Astrocyte (in vitro differentiated cells and primary cell): Measurements from ENCODE around the gene EVL. TPM values are rescaled to one million over a fixed set of nuclear protein-coding genes. Genes with fewer than 3 reads are reported as not detected.

Experiments used
- DNase-seq: peaks from one replicate; pipeline ENCODE4 v3.0.0-alpha.2; 2010; ENCODE audit warnings: low read depth
- FAIRE-seq: peaks from 2 replicates; lab custom pipeline; 2011; peaks lifted over from hg19 to GRCh38; lab: Jason Lieb, UNC
- H2AFZ ChIP-seq: 2 replicates; pipeline ENCODE4 v1.6.0; 2012; ENCODE audit warnings: low read depth, low read length, inconsistent platforms
- H3K27ac ChIP-seq: 2 replicates; pipeline ENCODE4 v1.5.1; 2011; ENCODE audit warnings: low read depth, low read length, inconsistent platforms
- H3K27me3 ChIP-seq: 2 replicates; pipeline ENCODE4 v1.6.0; 2011; ENCODE audit warnings: low read length, inconsistent platforms; ENCODE audit not compliant: insufficient read depth
- H3K36me3 ChIP-seq: 2 replicates; pipeline ENCODE4 v1.5.1; 2011; ENCODE audit warnings: low read length, inconsistent platforms; ENCODE audit not compliant: insufficient read depth
- H3K4me1 ChIP-seq: 2 replicates; pipeline ENCODE4 v1.5.1; 2011; ENCODE audit warnings: low read length, inconsistent platforms; ENCODE audit not compliant: insufficient read depth
- H3K4me2 ChIP-seq: 2 replicates; pipeline ENCODE4 v1.6.0; 2012; ENCODE audit warnings: low read length, inconsistent platforms
- H3K4me3 ChIP-seq: 2 replicates; pipeline ENCODE4 v1.5.1; 2011; ENCODE audit warnings: low read depth, mild to moderate bottlenecking, low read length, inconsistent platforms; ENCODE audit not compliant: insufficient read depth
- H3K79me2 ChIP-seq: 2 replicates; pipeline ENCODE4 v1.6.0; 2012; ENCODE audit warnings: mild to moderate bottlenecking, low read length, inconsistent platforms; ENCODE audit not compliant: insufficient read depth
- H3K9ac ChIP-seq: 2 replicates; pipeline ENCODE4 v1.6.0; 2012; ENCODE audit warnings: mild to moderate bottlenecking, low read length, inconsistent platforms
- H3K9me3 ChIP-seq: 2 replicates; pipeline ENCODE4 v1.5.1; 2012; ENCODE audit warnings: low read depth, mild to moderate bottlenecking, low read length, inconsistent platforms; ENCODE audit not compliant: insufficient read depth
- H4K20me1 ChIP-seq: 2 replicates; pipeline ENCODE4 v1.6.0; 2012; ENCODE audit warnings: low read length, inconsistent platforms; ENCODE audit not compliant: insufficient read depth
- H3K27ac Mint-ChIP-seq: one replicate; pipeline ENCODE4 v1.8.0; 2021; ENCODE audit warnings: mild to moderate bottlenecking, mixed read lengths; ENCODE audit not compliant: unreplicated experiment
- H3K27me3 Mint-ChIP-seq: one replicate; pipeline ENCODE4 v1.8.0; 2021; ENCODE audit warnings: low read depth, mixed read lengths; ENCODE audit not compliant: unreplicated experiment
- H3K36me3 Mint-ChIP-seq: one replicate; pipeline ENCODE4 v1.8.0; 2021; ENCODE audit warnings: low read depth, mixed read lengths; ENCODE audit not compliant: unreplicated experiment
- H3K4me1 Mint-ChIP-seq: one replicate; pipeline ENCODE4 v1.8.0; 2021; ENCODE audit warnings: low read depth, mixed read lengths; ENCODE audit not compliant: unreplicated experiment
- H3K4me3 Mint-ChIP-seq: one replicate; pipeline ENCODE4 v1.8.0; 2021; ENCODE audit warnings: mild to moderate bottlenecking, moderate library complexity, mixed read lengths; ENCODE audit not compliant: unreplicated experiment
- H3K9me3 Mint-ChIP-seq: one replicate; pipeline ENCODE4 v1.8.0; 2021; ENCODE audit warnings: mild to moderate bottlenecking, mixed read lengths; ENCODE audit not compliant: unreplicated experiment
- EZH2 ChIP-seq: IDR thresholded peaks from 2 replicates; pipeline ENCODE4 v1.6.1; 2012; ENCODE audit warnings: mild to moderate bottlenecking, low read length, inconsistent platforms; ENCODE audit not compliant: insufficient read depth
- total RNA-seq: library from RNA; stranded (reverse); gene quantifications from 2 replicates; pipeline ENCODE4 v1.2.1, GENCODE V29; 2021
- TF ChIP-seq, protein P1 (sequence below): IDR thresholded peaks from 2 replicates; pipeline ENCODE4 v1.5.1; 2011; ENCODE audit warnings: low read depth, mild to moderate bottlenecking, inconsistent platforms, low read length, moderate library complexity; ENCODE audit not compliant: insufficient read depth

Gene EVL
- total RNA-seq, 1 donor from 2014 or later = 48.9 TPM

DNA sequence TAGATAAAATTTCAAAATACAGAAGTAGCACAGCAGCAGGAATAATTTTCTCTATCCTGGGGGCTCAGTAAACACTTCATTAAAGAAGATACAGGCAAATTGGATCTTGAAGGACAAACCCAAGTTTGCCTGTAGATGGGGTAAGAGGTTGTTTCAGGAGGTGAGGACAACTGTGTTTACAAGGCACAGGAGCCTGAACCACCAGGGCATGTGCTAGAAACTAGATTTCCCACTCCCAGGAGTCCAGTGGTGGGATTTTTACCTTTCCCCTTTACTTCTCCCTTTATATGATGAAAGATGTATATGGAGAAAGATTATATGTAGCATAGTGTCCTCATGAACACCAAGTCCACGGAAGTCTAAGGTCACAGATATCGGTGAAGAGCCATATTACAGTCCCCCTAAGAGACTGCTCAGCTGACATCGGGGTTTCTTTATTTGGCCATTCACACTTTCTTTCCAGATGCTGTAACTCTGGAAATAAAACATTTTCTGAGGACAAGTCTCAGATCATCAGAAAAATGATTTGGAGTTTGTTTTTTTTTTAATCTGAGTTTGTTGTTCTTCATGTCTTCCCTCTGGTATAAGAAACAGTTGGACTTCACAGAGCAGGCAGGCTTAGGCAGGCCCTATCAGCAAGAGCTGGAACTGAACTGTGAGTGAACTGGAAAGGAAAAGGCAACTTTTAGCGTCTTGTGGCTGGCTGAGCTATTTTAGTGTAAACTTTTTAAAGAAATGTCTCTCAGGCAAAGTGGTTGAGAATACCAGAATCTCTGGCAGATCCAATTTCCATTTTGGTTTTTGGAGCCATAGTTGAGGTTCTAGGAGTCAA, 8.0 kb upstream of the EVL start:
- Mint-ChIP-seq H3K4me1 (peaks cover 2% of the 10 kb centered on the region), H3K27ac (no peak overlapping the region), H3K4me3 (no peak overlapping the region), H3K9me3 (no peaks in the 10 kb centered on the region), H3K36me3 (no peaks in the 10 kb centered on the region), H3K27me3 (no peaks in the 10 kb centered on the region)
- Histone ChIP-seq H3K9me3 (no peaks in the 10 kb centered on the region), H3K4me1 (no peaks in the 10 kb centered on the region), H3K36me3 (no peaks in the 10 kb centered on the region), H3K9ac (no peak overlapping the region), H3K4me2 (no peak overlapping the region), H3K27ac (no peak overlapping the region), H3K4me3 (no peak overlapping the region), H2AFZ (no peak overlapping the region), H3K79me2 (peaks cover 40% of the 10 kb centered on the region), H4K20me1 (peaks cover 56% of the 10 kb centered on the region), H3K27me3 (no peaks in the 10 kb centered on the region)
- FAIRE-seq (no peak), DNase-seq (no peak)
- no peak for TF ChIP-seq EZH2
- TF ChIP-seq, protein P1, sequence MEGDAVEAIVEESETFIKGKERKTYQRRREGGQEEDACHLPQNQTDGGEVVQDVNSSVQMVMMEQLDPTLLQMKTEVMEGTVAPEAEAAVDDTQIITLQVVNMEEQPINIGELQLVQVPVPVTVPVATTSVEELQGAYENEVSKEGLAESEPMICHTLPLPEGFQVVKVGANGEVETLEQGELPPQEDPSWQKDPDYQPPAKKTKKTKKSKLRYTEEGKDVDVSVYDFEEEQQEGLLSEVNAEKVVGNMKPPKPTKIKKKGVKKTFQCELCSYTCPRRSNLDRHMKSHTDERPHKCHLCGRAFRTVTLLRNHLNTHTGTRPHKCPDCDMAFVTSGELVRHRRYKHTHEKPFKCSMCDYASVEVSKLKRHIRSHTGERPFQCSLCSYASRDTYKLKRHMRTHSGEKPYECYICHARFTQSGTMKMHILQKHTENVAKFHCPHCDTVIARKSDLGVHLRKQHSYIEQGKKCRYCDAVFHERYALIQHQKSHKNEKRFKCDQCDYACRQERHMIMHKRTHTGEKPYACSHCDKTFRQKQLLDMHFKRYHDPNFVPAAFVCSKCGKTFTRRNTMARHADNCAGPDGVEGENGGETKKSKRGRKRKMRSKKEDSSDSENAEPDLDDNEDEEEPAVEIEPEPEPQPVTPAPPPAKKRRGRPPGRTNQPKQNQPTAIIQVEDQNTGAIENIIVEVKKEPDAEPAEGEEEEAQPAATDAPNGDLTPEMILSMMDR = no peak

DNA sequence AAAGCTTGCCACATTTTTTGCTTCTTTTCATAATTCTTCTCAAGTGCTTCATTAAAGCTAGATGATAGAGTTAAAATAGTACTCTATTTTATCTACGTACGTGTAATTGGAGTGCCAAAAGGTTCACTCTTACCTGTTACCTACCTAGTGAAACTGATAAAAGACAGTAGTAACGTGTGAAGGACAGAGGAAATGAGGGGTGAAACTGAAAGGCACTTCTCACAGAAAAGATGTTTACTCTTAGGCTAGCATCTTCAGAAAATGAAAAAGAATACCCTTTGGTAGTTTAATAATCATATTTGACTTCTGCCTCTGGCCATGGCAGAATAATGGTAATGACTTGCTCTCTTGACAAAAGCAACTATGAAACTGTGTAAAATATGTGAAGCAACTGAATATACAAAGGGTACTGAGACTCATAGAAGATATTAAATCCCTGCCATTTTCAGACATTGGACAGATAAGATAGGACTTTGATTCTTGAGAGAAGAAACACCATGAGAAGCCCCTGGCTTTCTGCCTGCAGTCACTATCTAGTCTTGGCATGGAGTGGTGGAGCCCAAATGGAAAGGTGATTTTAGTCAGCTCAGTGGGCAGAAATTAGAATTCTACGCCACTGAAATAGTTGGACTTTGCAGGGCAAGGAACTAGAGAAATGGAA, 6.3 kb upstream of the EVL start:
- Histone ChIP-seq H3K27ac (no peak overlapping the region), H3K4me2 (no peak overlapping the region), H4K20me1 (peaks cover 59% of the 10 kb centered on the region), H3K9ac (no peak overlapping the region), H3K9me3 (no peaks in the 10 kb centered on the region), H3K27me3 (no peaks in the 10 kb centered on the region), H3K4me1 (no peaks in the 10 kb centered on the region), H2AFZ (no peak overlapping the region), H3K36me3 (no peaks in the 10 kb centered on the region), H3K79me2 (peaks cover 36% of the 10 kb centered on the region), H3K4me3 (no peak overlapping the region)
- DNase-seq (no peak), FAIRE-seq (no peak)
- TF ChIP-seq, protein P1 = no peak
- no peak for TF ChIP-seq EZH2
- no peaks in the 10 kb centered on the region for H3K9me3 Mint-ChIP-seq
- H3K27me3 Mint-ChIP-seq = no peaks in the 10 kb centered on the region
- H3K36me3 Mint-ChIP-seq = no peaks in the 10 kb centered on the region
- peaks cover 2% of the 10 kb centered on the region for H3K4me1 Mint-ChIP-seq
- H3K4me3 Mint-ChIP-seq = no peak overlapping the region
- no peak overlapping the region for H3K27ac Mint-ChIP-seq

DNA sequence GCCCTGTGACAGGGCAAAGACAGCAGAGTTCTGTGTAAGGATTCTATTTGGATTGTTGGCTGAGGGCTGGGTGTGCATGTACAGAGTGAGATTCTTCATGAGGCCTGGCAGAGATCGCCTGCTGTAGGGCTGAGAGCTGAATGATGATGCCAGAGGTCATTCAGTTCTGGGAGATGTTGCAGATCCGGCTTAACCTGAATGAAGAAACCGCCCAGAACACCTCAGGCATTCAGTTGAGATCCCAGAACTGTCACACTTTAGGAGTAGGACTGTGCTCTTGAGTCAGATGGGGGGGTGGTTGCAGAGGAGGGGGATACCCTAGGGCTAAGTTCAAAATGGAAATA, 5.8 kb upstream of the EVL start:
- Mint-ChIP-seq H3K9me3 (no peaks in the 10 kb centered on the region), H3K27ac (no peak overlapping the region), H3K4me3 (no peak overlapping the region), H3K4me1 (peaks cover 2% of the 10 kb centered on the region), H3K27me3 (no peaks in the 10 kb centered on the region), H3K36me3 (no peaks in the 10 kb centered on the region)
- TF ChIP-seq EZH2 = no peak
- TF ChIP-seq, protein P1 = no peak
- Histone ChIP-seq H4K20me1 (peaks cover 57% of the 10 kb centered on the region), H3K9ac (no peak overlapping the region), H3K27me3 (no peaks in the 10 kb centered on the region), H3K4me2 (no peak overlapping the region), H3K9me3 (no peaks in the 10 kb centered on the region), H3K4me3 (no peak overlapping the region), H3K79me2 (peaks cover 33% of the 10 kb centered on the region), H3K36me3 (no peaks in the 10 kb centered on the region), H3K4me1 (no peaks in the 10 kb centered on the region), H3K27ac (no peak overlapping the region), H2AFZ (no peak overlapping the region)
- no peak for FAIRE-seq
- DNase-seq = no peak
